CD4-positive, alpha-beta T cell (primary cell): ENCODE measurements around the gene LRSAM1. TPM values are rescaled to one million over a fixed set of nuclear protein-coding genes. Genes with fewer than 3 reads are reported as not detected.
"Not testable (repeated sequence)": the region's sequence is repeated elsewhere in the genome, so short reads cannot be mapped to it uniquely, and the experiment has no call there.

Experiments used
- ATAC-seq: fragments of 200-7000 bp; cut with Tn5 transposase; one replicate; pipeline ENCODE4 v1.10.0; 2022; ENCODE audit warnings: mild to moderate bottlenecking; ENCODE audit not compliant: poor library complexity
- CTCF ChIA-PET: fragments of 350-600 bp; sonication (Branson Sonifier 250); formaldehyde crosslinking; loops from one replicate; lab custom pipeline; 2021; ENCODE audit warnings: antibody characterized with exemption, inconsistent platforms; lab: Charles Lee
- POLR2A ChIA-PET: fragments of 350-600 bp; sonication (Branson Sonifier 250); formaldehyde crosslinking; loops from one replicate; lab custom pipeline; 2021; ENCODE audit warnings: antibody characterized with exemption, inconsistent platforms; lab: Charles Lee
- DNase-seq, 14 experiments: peaks; one replicate each; pipeline ENCODE4 v3.0.0-alpha.2; 2013 to 2020; ENCODE audit warnings: mixed read lengths in 2 of 14
- H3K27ac ChIP-seq, 2 donors: one replicate each; pipeline versions ENCODE4 v1.5.1 to v1.7.0; 2013; ENCODE audit warnings: low read length in 2 of 2, low read depth in 1 of 2, mild to moderate bottlenecking in 1 of 2
- H3K27me3 ChIP-seq, 2 experiments: 1 replicate in 1 of 2; 2 replicates in 1 of 2; pipeline versions ENCODE4 v1.6.1 to v1.7.0; 2013; ENCODE audit warnings: low read length in 2 of 2, control low read depth in 1 of 2, mild to moderate bottlenecking in 1 of 2, moderate library complexity in 1 of 2; ENCODE audit not compliant: insufficient read depth in 2 of 2, control insufficient read depth in 1 of 2
- H3K36me3 ChIP-seq: one replicate; pipeline ENCODE4 v1.6.1; 2013; ENCODE audit warnings: low read length, control low read depth; ENCODE audit not compliant: insufficient read depth
- H3K4me1 ChIP-seq: one replicate; pipeline ENCODE4 v1.6.1; 2013; ENCODE audit warnings: low read length, control low read depth; ENCODE audit not compliant: insufficient read depth
- H3K4me3 ChIP-seq: one replicate; pipeline ENCODE4 v1.5.1; 2013; ENCODE audit warnings: mild to moderate bottlenecking, low read length, moderate library complexity
- H3K9me3 ChIP-seq, 2 experiments: 1 replicate in 1 of 2; 2 replicates in 1 of 2; pipeline versions ENCODE4 v1.6.1 to v1.7.0; 2013; ENCODE audit warnings: low read length in 2 of 2, mild to moderate bottlenecking in 2 of 2, control low read depth in 1 of 2, moderate library complexity in 1 of 2; ENCODE audit not compliant: control insufficient read depth in 1 of 2, insufficient read depth in 1 of 2
- H3K27ac Mint-ChIP-seq: one replicate; pipeline ENCODE4 v1.8.0; 2020; ENCODE audit warnings: mixed read lengths
- H3K27me3 Mint-ChIP-seq: one replicate; pipeline ENCODE4 v1.8.0; 2021; ENCODE audit warnings: mixed read lengths
- H3K36me3 Mint-ChIP-seq: one replicate; pipeline ENCODE4 v1.8.0; 2021; ENCODE audit warnings: low read depth, mixed read lengths
- H3K4me1 Mint-ChIP-seq: one replicate; pipeline ENCODE4 v1.8.0; 2021; ENCODE audit warnings: low read depth, mixed read lengths
- H3K4me3 Mint-ChIP-seq: one replicate; pipeline ENCODE4 v1.8.0; 2020; ENCODE audit warnings: mild to moderate bottlenecking, mixed read lengths
- H3K9me3 Mint-ChIP-seq: one replicate; pipeline ENCODE4 v1.8.0; 2020; ENCODE audit warnings: mixed read lengths
- CTCF ChIP-seq: fragments of 200-600 bp; IDR thresholded peaks from one replicate; pipeline ENCODE4 v1.8.0; 2022; ENCODE audit warnings: antibody characterized with exemption, mild to moderate bottlenecking
- intact Hi-C, 2 experiments: fragments of 100-400 bp; cut with DNase I in 1 of 2; cut with micrococcal nuclease in 1 of 2; formaldehyde crosslinking; loops; one replicate each; pipeline versions ENCODE4 v1.15.1 to v1.9.0; 2023 to 2025; cut with DNase I, micrococcal nuclease
- total RNA-seq, 174 experiments: library from RNA in 2 of 174; stranded (reverse) in 2 of 174; gene quantifications; one replicate each; pipeline ENCODE4 v1.2.3 and lab custom pipeline; 2021 to 2026

LRSAM1 gene
- total RNA-seq, 2 experiments from 2014 or later: 11.4 to 16.0 TPM

GRCh38 chr9:127463382-127463781, 12.1 kb downstream of the LRSAM1 start:
- Mint-ChIP-seq H3K36me3 (peaks cover 47% of the 10 kb centered on the region), H3K27me3 (no peaks in the 10 kb centered on the region), H3K4me3 (no peak overlapping the region), H3K4me1 (no peaks in the 10 kb centered on the region), H3K9me3 (no peaks in the 10 kb centered on the region), H3K27ac (no peak overlapping the region)
- no peak for TF ChIP-seq CTCF
- ATAC-seq (no peak), DNase-seq (no peak)
- ChIA-PET CTCF (no interaction called here), POLR2A (no interaction called here)
- no peak overlapping the region for H3K27ac ChIP-seq
- H3K9me3 ChIP-seq: no peaks in the 10 kb centered on the region
- no peaks in the 10 kb centered on the region for H3K27me3 ChIP-seq
- H3K36me3 ChIP-seq: peaks cover 51% of the 10 kb centered on the region
- intact Hi-C loops: no loop called here
- H3K4me3 ChIP-seq: no peak overlapping the region
- H3K4me1 ChIP-seq: no peaks in the 10 kb centered on the region

- no peaks in the 10 kb centered on the region for H3K9me3 ChIP-seq
- H3K4me3 ChIP-seq: no peak overlapping the region
- intact Hi-C loops: no loop called here
- Mint-ChIP-seq H3K9me3 (no peaks in the 10 kb centered on the region), H3K36me3 (peaks cover 47% of the 10 kb centered on the region), H3K4me1 (no peaks in the 10 kb centered on the region), H3K4me3 (no peak overlapping the region), H3K27me3 (no peaks in the 10 kb centered on the region), H3K27ac (no peak overlapping the region)
- ChIA-PET CTCF (no interaction called here), POLR2A (no interaction called here)
- no peaks in the 10 kb centered on the region for H3K27me3 ChIP-seq
- DNase-seq (no peak), ATAC-seq (no peak)
- H3K4me1 ChIP-seq: no peaks in the 10 kb centered on the region
- no peak for TF ChIP-seq CTCF
- H3K27ac ChIP-seq: no peak overlapping the region
- H3K36me3 ChIP-seq: peaks cover 48% of the 10 kb centered on the region
These were observed 12.6 kb downstream of the LRSAM1 start for GRCh38 chr9:127463911-127464310.

DNA sequence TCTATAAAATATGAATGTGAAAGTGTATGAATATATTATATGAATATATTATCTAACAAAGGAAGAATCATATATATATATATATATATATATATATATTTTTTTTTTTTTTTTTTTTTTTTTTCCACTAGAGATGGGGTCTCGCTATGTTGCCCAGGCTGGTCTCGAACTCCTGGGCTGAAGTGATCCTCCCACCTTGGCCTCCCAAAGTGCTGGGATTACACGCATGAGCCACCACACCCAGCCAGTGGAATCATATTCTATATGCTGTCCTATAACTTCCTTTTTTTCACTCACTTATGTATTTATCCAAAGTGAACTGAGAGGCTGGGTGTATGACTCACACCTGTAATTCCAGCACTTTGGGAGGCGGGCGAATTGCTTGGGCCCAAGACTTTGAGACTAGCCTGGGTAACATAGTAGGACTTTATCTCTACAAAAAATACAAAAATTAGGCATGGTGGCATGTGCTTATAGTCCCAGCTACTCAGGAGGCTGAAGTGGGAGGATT, 15.2 kb downstream of the LRSAM1 start:
- intact Hi-C loops, H3K4me1 ChIP-seq, H3K9me3 Mint-ChIP-seq, DNase-seq, H3K4me1 Mint-ChIP-seq, H3K4me3 ChIP-seq, H3K4me3 Mint-ChIP-seq, CTCF ChIA-PET, H3K27me3 Mint-ChIP-seq, ATAC-seq, H3K27ac Mint-ChIP-seq, H3K9me3 ChIP-seq, H3K27me3 ChIP-seq, H3K27ac ChIP-seq: not testable (repeated sequence)
- H3K36me3 Mint-ChIP-seq: peaks cover 47% of the 10 kb centered on the region
- peaks cover 36% of the 10 kb centered on the region for H3K36me3 ChIP-seq
- POLR2A ChIA-PET: interaction anchor here (1.3 kb wide), 1 partner anchor 15 kb away, joined by 3 read pairs; the partner anchor contains the start of gene LRSAM1

DNA sequence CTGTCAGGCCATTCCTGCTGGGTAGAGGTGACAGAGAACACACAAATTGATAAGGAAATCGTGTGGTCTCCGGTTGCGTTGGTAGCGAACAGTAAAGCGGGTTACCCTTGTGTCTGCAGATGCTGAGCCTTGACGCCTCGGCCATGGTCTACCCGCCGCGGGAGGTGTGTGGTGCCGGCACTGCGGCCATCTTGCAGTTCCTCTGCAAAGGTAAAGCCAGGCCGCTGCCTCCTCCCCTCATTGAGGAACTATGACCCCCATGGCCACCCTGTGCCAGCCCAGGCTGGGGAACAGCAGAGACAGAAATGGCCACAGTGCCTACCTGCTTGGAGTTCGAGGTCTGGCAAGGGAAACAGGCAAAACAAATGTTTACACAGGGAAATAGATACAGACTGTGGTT, 16.3 kb downstream of the LRSAM1 start:
- H3K27me3 Mint-ChIP-seq: no peaks in the 10 kb centered on the region
- H3K27me3 ChIP-seq: no peaks in the 10 kb centered on the region
- CTCF ChIA-PET: no interaction called here

More for the DNA sequence above, 16.3 kb downstream of the LRSAM1 start:
- Mint-ChIP-seq H3K9me3 (no peaks in the 10 kb centered on the region), H3K4me3 (no peak overlapping the region), H3K36me3 (peaks cover 37% of the 10 kb centered on the region), H3K4me1 (no peaks in the 10 kb centered on the region), H3K27ac (no peak overlapping the region)
- ATAC-seq (no peak), DNase-seq (no peak)
- no peak for TF ChIP-seq CTCF
- no peaks in the 10 kb centered on the region for H3K9me3 ChIP-seq
- H3K36me3 ChIP-seq: peaks cover 25% of the 10 kb centered on the region
- intact Hi-C loops: no loop called here
- POLR2A ChIA-PET: no interaction called here
- H3K27ac ChIP-seq: no peak overlapping the region
- no peak overlapping the region for H3K4me3 ChIP-seq
- H3K4me1 ChIP-seq: no peaks in the 10 kb centered on the region
